NCI-H2029 treated with DMSO at 0.1 percent for 48 hours (cell line): Measurements from ENCODE around the gene PPP1R12C.

ENCODE experiments used
- DNase-seq: peaks from one replicate; lab custom pipeline; 2025; lab: John Stamatoyannopoulos, UW

The PPP1R12C gene

GRCh38 chr19:55042688-55043087, 74.7 kb downstream of the PPP1R12C start:
- DNase-seq = no peak

DNA sequence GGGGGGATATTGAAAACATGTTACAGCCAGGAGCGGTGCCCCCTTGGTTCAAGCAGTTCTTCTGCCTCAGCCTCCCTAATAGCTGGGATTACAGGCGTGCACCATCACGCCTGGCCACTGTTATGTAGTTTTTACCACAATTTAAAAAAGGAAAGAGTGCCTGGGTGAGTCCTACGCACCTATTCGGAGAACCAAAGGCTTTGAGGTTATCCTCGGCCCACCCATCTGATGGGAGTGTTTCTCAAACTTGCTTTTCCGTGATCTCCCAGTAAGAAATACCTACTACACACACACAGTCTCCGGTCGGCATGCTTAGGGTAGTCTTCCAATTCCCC, 75.1 kb downstream of the PPP1R12C start:
- DNase-seq = no peak

GRCh38 chr19:55041627-55042343, 75.7 kb downstream of the PPP1R12C start:
- no peak for DNase-seq

- no peak for DNase-seq
Measured at GRCh38 chr19:55041244-55041626, 76.2 kb downstream of the PPP1R12C start.
